Sigmoid colon (tissue), 4 donors: ENCODE results near the gene ZBTB45.

ENCODE experiments used
- CTCF ChIP-seq, 4 experiments: fragments of 450-650 bp in 3 of 4; fragments of 200-600 bp in 1 of 4; IDR thresholded peaks; one replicate each; pipeline ENCODE4 v1.5.1; 2016 to 2019; ENCODE audit warnings: antibody characterized with exemption in 4 of 4, mild to moderate bottlenecking in 3 of 4, moderate library complexity in 2 of 4
- EP300 ChIP-seq, 4 donors: sonication (generic); formaldehyde crosslinking; IDR thresholded peaks; one replicate each; pipeline ENCODE4 v1.6.1; 2017; ENCODE audit warnings: antibody characterized with exemption in 4 of 4
- POLR2A ChIP-seq, 2 donors: fragments of 450-650 bp; IDR thresholded peaks; one replicate each; pipeline ENCODE4 v1.6.1; 2016; ENCODE audit warnings: antibody characterized with exemption in 2 of 2, mild to moderate bottlenecking in 2 of 2, moderate library complexity in 2 of 2
- POLR2AphosphoS5 ChIP-seq, 4 donors: sonication (generic); formaldehyde crosslinking; IDR thresholded peaks; one replicate each; pipeline ENCODE4 v1.6.1; 2017; ENCODE audit warnings: antibody characterized with exemption in 4 of 4

- TF ChIP-seq CTCF (IDR thresholded peaks at IDR 0.05) (no peak), POLR2A (IDR thresholded peaks at IDR 0.05) (no peak), POLR2AphosphoS5 (IDR thresholded peaks at IDR 0.05) (no peak), EP300 (IDR thresholded peaks at IDR 0.05) (no peak)
Measured at GRCh38 chr19:58544591-58545285, 25.1 kb upstream of the ZBTB45 start.
